KMS-11 (cell line): ENCODE data around the gene MELK.
"Not testable (repeated sequence)": the region's sequence is repeated elsewhere in the genome, so short reads cannot be mapped to it uniquely, and the experiment has no call there.

Experiments
- H2AFZ ChIP-seq: fragments of 200-600 bp; sonication (generic); 2 replicates; pipeline ENCODE4 v1.6.1; 2016; ENCODE audit warnings: antibody characterized with exemption, mixed run types, low read depth
- H3K27ac ChIP-seq: fragments of 200-600 bp; sonication (generic); 2 replicates; pipeline ENCODE4 v1.6.1; 2016; ENCODE audit warnings: mild to moderate bottlenecking, mixed run types
- H3K27me3 ChIP-seq: fragments of 200-600 bp; sonication (generic); 2 replicates; pipeline ENCODE4 v1.6.1; 2017; ENCODE audit warnings: mild to moderate bottlenecking, low read depth, mixed run types, moderate library complexity; ENCODE audit not compliant: insufficient read depth
- H3K36me3 ChIP-seq: fragments of 200-600 bp; sonication (generic); 2 replicates; pipeline ENCODE4 v1.6.1; 2017; ENCODE audit warnings: mild to moderate bottlenecking, mixed run types; ENCODE audit not compliant: insufficient read depth
- H3K4me1 ChIP-seq: fragments of 200-600 bp; sonication (generic); 2 replicates; pipeline ENCODE4 v1.6.1; 2016; ENCODE audit warnings: mild to moderate bottlenecking, low read depth, mixed run types; ENCODE audit not compliant: poor library complexity, severe bottlenecking
- H3K4me2 ChIP-seq: fragments of 200-600 bp; sonication (generic); 2 replicates; pipeline ENCODE4 v1.7.0; 2016; ENCODE audit warnings: mild to moderate bottlenecking, mixed run types
- H3K4me3 ChIP-seq: fragments of 200-600 bp; sonication (generic); IDR thresholded peaks from 2 replicates; pipeline ENCODE4 v1.6.1; 2017; ENCODE audit warnings: low read depth, low read length, mixed read lengths; ENCODE audit not compliant: insufficient read depth
- H3K79me2 ChIP-seq: fragments of 200-600 bp; sonication (generic); 2 replicates; pipeline ENCODE4 v1.6.1; 2016; ENCODE audit warnings: low read depth, mixed run types; ENCODE audit not compliant: insufficient read depth
- H3K9ac ChIP-seq: fragments of 200-600 bp; sonication (generic); 2 replicates; pipeline ENCODE4 v1.6.1; 2016; ENCODE audit warnings: mild to moderate bottlenecking, mixed run types
- H4K20me1 ChIP-seq: fragments of 200-600 bp; sonication (generic); 2 replicates; pipeline ENCODE4 v1.6.1; 2016; ENCODE audit warnings: mild to moderate bottlenecking, mixed run types; ENCODE audit not compliant: insufficient read depth
- CTCF ChIP-seq: fragments of 200-600 bp; sonication (generic); conservative IDR thresholded peaks from 2 replicates; pipeline ENCODE4 v1.6.1; 2017; ENCODE audit warnings: low read depth, mild to moderate bottlenecking, antibody characterized with exemption, low read length, moderate library complexity, mixed read lengths

The MELK gene

GRCh38 chr9:36571333-36571732 lies 1.4 kb upstream of the MELK start:
- Histone ChIP-seq H3K79me2 (peaks cover 35% of the 10 kb centered on the region), H3K27ac (no peak overlapping the region), H3K36me3 (no peaks in the 10 kb centered on the region), H3K9ac (no peak overlapping the region), H3K4me3 (no peak overlapping the region), H2AFZ (peak overlapping the region; percentile 98; the same call in 1 of the 2 replicates), H3K4me1 (peaks cover 28% of the 10 kb centered on the region), H4K20me1 (no peaks in the 10 kb centered on the region), H3K27me3 (no peaks in the 10 kb centered on the region), H3K4me2 (no peak overlapping the region)
- no peak for TF ChIP-seq CTCF

DNA sequence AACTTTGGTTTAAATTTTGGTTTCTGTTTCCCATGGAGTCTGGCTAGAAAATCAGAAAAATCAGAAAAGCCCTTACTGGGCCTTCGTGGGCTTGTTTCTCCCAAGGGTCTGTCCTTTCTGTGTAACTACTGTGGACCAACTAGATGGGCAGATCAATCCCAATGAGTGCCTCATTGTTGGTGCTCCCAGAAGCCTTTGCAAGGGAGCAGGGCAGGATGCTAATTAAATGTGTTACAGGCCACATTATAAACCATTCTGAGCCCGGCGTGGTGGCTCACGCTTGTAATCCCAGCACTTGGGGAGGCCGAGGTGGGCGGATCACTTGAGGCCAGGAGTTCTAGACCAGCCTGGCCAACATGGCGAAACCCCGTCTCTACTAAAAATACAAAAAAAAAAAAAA lies 1.4 kb downstream of the MELK start:
- H3K79me2 ChIP-seq, result peaks cover 59% of the 10 kb centered on the region
- not testable (repeated sequence) for H3K36me3 ChIP-seq, H2AFZ ChIP-seq, H4K20me1 ChIP-seq, H3K27ac ChIP-seq, H3K4me3 ChIP-seq, H3K27me3 ChIP-seq
- H3K4me2 ChIP-seq, result peak overlapping the region; percentile 84
- peak overlapping the region; percentile 70; the same call in 1 of the 2 replicates for H3K9ac ChIP-seq
- peaks cover 33% of the 10 kb centered on the region for H3K4me1 ChIP-seq

GRCh38 chr9:36575411-36575882 lies 2.8 kb downstream of the MELK start:
- Histone ChIP-seq H4K20me1 (no peaks in the 10 kb centered on the region), H2AFZ (no peak overlapping the region), H3K36me3 (no peaks in the 10 kb centered on the region), H3K4me1 (peaks cover 33% of the 10 kb centered on the region), H3K27ac (no peak overlapping the region), H3K79me2 (peaks cover 71% of the 10 kb centered on the region), H3K4me2 (no peak overlapping the region; the same call in 1 of the 2 replicates), H3K4me3 (no peak overlapping the region), H3K9ac (no peak overlapping the region), H3K27me3 (no peaks in the 10 kb centered on the region)
- TF ChIP-seq CTCF, result no peak

DNA sequence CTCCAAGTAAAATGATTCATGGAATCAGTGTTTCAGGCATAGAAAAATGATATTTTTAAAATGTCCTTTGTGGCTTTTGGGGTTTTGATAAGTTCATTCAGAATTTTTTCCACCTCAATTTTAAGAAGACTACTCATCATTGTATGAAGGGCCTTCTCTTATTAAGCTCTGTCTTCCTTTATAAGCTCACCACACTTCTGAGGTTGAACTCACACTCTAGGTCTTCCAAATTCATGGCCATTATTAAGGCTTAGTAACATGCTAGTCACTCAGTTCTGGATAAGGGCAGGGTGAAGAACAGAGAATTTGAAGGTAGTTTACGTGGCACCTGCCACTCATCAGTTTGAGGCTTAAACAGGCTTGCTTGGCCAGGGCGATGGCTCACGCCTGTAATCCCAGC lies 4.2 kb downstream of the MELK start:
- H3K36me3 ChIP-seq, result no peaks in the 10 kb centered on the region
- H3K27me3 ChIP-seq, result no peaks in the 10 kb centered on the region
- H3K27ac ChIP-seq, result no peak overlapping the region
- H3K79me2 ChIP-seq, result peaks cover 80% of the 10 kb centered on the region
- no peak overlapping the region for H2AFZ ChIP-seq
- H3K4me3 ChIP-seq, result no peak overlapping the region
- no peak overlapping the region for H3K4me2 ChIP-seq
- peaks cover 33% of the 10 kb centered on the region for H3K4me1 ChIP-seq
- H4K20me1 ChIP-seq, result no peaks in the 10 kb centered on the region
- TF ChIP-seq CTCF, result no peak
- H3K9ac ChIP-seq, result no peak overlapping the region

GRCh38 chr9:36584620-36585460 lies 12.1 kb downstream of the MELK start:
- Histone ChIP-seq H2AFZ (no peak overlapping the region), H3K36me3 (0 out of 2 replicates have a peak, but pooled peaks cover 3% of the 10 kb centered on the region), H3K9ac (no peak overlapping the region)

More at GRCh38 chr9:36584620-36585460, 12.1 kb downstream of the MELK start:
- Histone ChIP-seq H3K27me3 (no peaks in the 10 kb centered on the region), H3K4me3 (no peak overlapping the region), H3K79me2 (peaks cover 19% of the 10 kb centered on the region; the same call in 1 of the 2 replicates), H3K27ac (no peak overlapping the region), H3K4me2 (no peak overlapping the region), H3K4me1 (no peaks in the 10 kb centered on the region), H4K20me1 (no peaks in the 10 kb centered on the region)
- TF ChIP-seq CTCF, result no peak
